GM21423 (cell line): ENCODE measurements around the gene TACC2.

Experiments
- ATAC-seq: cut with Tn5 transposase; IDR thresholded peaks from one replicate; pipeline ENCODE4 v1.9.1; 2021; ENCODE audit warnings: mild to moderate bottlenecking, moderate library complexity; ENCODE audit not compliant: unreplicated experiment

Gene TACC2

DNA sequence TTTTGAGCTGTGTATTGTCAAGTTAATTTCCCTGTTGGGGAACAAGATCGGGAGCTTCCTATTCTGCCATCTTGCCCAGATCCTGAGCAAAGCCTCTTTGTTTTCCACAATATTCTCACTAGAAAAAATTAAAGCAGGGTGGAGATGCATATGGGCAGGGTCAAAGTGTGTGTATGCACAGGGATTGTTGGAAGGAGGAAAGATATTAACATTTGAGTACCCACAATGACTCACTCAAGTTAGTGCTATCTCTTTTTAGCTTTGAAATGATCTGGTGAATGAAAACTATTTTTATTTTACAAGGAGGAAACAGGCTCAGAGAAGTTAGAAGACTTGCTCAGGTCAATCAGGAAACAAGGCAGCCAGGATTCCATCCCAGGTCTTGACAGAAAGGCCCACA is 275.5 kb downstream of the TACC2 start:
- no peak for ATAC-seq

DNA sequence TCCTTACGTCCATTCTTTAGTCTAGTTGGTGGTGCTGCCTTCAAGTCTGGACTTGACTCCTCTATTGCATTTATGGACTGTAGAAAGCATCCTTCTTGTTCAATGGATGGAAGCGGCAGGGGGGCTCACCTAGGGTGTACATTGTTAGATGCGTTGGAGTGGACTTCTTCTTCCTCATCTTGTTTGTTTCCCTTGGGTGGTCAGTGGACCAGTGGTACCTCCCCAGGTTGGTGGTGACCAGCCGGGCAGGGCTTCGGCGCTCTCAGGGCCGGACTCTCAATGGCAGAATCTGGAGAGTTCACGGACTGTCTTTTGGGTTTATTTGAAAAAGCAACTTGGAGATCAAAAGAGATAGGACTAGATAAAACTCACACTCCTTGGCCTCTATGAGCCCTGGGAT is 276.0 kb downstream of the TACC2 start:
- ATAC-seq = no peak

- no peak for ATAC-seq
Observed at GRCh38 chr10:122265896-122266295, 276.9 kb downstream of the TACC2 start.

DNA sequence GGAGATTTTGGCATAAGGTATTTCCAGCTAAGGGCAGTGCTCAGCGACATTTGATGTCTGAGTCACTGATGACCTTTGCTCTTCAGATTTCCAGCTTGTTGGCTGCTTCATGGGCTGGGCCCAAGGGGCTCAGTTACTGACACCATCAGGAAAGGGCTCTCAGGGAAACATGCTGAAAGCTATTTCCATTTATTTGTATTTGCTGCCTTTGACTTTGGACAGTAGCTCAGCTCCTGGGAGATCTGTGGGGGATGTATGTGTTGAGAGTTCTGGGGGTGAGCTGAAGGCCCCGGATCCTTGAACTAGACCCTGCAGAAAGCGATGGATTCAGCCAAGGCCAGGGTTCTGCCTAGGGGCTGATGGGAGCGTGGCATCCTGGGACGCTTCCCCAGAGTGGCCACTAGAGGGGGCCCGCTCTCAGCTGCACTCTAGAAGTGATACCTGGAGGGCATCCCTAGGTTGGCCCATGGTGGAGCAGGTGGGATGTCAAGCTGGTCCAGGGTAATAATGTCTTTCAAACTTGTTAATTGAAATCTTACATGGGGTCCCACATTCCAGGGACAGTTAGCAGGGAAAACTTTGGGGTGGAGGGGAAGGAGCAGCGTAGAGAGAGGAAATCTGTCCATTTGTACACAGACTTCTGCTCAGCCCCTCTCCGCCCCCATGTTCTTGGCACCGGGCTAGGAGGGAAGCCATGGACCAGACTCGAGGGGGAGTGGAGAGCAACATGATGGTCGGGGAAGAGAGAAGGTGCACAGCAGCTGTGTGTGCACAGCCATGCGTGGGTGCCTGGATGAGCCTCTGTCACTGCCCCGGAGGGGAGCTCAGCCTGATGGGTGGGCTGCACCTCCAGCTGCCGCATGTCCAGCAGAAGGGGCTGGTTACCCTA is 279.1 kb downstream of the TACC2 start:
- ATAC-seq = peak; percentile 96

- no peak for ATAC-seq
Observed at GRCh38 chr10:122269059-122269687, 280.2 kb downstream of the TACC2 start.

- no peak for ATAC-seq
Observed at GRCh38 chr10:122271076-122271475, 282.1 kb downstream of the TACC2 start, which contains the start of gene BTBD16. BTBD16 (plus strand) TSS chr10:122271296; CDS start chr10:122275082, 3,786 bp downstream.

GRCh38 chr10:122273966-122274545 is 285.1 kb downstream of the TACC2 start:
- no peak for ATAC-seq

DNA sequence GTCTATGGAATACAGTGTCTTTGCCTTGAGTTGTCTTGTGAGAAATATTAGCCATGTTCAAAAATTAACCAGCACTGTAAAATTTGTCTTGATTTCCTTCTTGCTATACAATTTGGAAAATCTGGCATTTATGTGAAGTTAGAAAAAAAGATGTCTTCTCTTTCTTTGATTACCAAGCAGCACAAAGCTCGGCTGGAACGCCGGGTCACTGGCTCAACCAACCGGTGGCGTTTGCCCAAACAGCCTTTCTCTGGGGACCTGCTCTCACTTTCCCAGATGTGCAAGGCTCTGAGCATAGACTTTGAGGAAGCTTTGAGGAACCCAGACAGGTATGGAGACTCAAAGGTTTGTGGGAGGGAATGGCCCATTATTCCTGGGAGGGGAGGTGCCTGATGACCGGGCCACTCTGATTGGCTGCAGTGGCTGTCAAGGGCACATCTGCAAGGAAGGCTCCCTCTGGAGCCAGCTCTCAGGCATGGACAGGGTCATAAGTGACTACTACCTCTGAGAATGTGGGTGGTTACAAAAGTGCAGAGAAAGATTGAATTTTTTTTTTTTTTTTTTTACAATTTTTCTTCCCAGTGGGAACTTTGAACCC is 287.7 kb downstream of the TACC2 start:
- no peak for ATAC-seq

GRCh38 chr10:122277526-122278136 is 288.7 kb downstream of the TACC2 start:
- no peak for ATAC-seq

DNA sequence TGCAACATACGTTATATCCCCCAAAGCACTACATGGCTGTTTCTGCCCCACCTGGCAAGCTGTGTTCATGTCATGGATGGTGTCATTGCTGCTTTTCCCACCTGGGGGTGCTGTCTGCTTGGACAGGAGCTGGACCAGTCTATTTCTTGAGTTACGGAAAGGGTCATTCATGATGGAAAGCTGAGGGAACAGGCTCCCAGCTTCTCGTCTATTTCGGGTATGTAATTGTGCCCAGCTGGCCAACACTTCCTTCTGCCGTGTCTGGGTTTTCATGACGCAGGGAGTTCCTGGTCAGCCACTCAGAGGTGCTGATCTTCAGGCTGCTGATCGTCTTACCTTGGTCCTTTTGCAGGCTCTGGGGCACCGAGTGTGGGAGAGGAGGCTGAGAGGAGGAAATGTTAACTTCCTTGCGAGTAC is 290.8 kb downstream of the TACC2 start:
- ATAC-seq = no peak

GRCh38 chr10:122280156-122280555 is 291.2 kb downstream of the TACC2 start:
- no peak for ATAC-seq

- no peak for ATAC-seq
Observed at GRCh38 chr10:122281018-122281626, 292.2 kb downstream of the TACC2 start.

DNA sequence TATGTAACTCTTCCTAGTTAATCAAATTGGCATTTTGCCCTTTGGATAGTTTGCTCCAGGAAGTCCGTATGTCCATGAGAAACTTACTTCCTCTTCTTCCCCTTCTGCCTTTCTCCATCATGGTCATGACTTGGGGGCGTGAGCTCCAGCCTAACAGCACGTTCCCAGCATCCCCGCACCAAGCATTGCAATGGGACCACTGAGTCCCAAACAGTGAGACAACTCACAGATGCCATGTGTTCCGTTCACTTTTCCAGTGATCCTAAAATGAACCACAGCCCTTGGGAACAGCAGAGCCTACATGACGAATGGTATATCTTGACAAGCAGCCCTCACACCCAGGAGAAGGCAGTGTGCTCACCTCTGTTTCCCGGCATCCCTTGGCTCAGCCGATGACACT is 292.8 kb downstream of the TACC2 start:
- ATAC-seq = no peak

GRCh38 chr10:122282253-122282671 is 293.3 kb downstream of the TACC2 start:
- ATAC-seq = no peak

GRCh38 chr10:122282909-122283308 is 293.9 kb downstream of the TACC2 start:
- no peak for ATAC-seq

- no peak for ATAC-seq
Observed at GRCh38 chr10:122285506-122286444, 296.8 kb downstream of the TACC2 start.

GRCh38 chr10:122286867-122287266 is 297.9 kb downstream of the TACC2 start:
- no peak for ATAC-seq

GRCh38 chr10:122287570-122287969 is 298.6 kb downstream of the TACC2 start:
- ATAC-seq = no peak

- ATAC-seq = no peak
Observed at GRCh38 chr10:122288262-122288661, 299.3 kb downstream of the TACC2 start.
